A172 (cell line): ENCODE results near the gene MYO15A. TPM values are rescaled to one million over a fixed set of nuclear protein-coding genes. Genes with fewer than 3 reads are reported as not detected.
A peak's percentile ranks its signal among the peaks of the same experiment; 100 is the strongest.

Experiments
- DNase-seq: peaks from one replicate; pipeline ENCODE4 v3.0.0-alpha.2; 2015; ENCODE audit warnings: low spot score
- total RNA-seq: library from RNA; depleted of rRNA; stranded (reverse); fragments of >200 nt; shearing (Covaris generic); gene quantifications from 2 replicates; pipeline ENCODE4 v1.2.3, GENCODE V29; 2014; rRNA removed

MYO15A gene
- total RNA-seq: 0.02 and 0.09 TPM in 2 replicates

DNA sequence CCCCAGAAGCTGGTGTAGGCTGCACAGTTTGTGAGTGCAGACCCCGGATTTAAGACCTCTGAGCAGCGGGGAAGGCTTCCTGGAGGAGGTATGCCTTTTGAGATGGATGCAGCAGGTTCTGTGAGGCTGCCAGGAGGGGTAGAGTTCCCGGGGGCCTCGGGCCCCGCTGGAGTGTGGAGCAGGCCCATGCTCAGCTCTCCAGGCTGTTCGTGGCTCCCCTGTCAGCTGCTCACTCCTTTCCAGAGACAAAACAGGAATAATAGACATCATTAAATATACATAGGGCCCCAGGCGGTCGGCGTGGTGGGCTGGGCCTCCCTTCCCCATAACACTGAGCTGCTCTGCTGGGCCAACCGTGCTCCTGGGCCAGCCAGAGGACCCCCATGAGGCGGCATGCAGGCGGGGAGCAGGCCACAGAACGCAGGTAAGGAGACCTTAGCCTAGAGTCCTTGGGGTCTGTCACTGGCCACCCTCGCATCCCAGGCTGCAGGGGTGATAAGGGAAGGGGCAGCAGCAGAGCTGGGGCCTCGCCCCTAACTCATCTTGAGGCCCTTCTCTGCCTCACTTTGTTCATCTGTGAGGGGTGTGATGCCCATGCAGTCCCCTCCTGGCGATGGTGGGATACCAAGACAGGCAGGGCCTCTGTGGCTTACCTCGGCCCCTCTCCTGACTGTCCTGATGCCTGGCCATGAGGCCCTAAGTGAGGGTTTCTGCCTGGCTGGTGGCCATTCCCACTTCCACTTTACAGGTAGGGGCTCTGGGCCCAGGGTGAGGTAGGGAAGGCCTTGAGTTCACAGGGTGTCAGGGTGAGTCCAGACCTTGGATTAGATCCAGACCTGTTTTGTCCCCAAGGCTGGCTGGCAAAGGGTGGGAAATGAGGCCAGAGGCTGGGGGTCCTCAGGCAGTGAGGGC is at the start of gene MYO15A:
Gene MYO15A, plus strand, starts transcription at position 356 of the 912 bp plus-strand sequence. CDS start 10,045 bp downstream, outside the sequence.
- no peak for DNase-seq

- DNase-seq: peak; percentile 60
These were observed 49.3 kb upstream of the MYO15A start for GRCh38 chr17:18059283-18059682.

DNA sequence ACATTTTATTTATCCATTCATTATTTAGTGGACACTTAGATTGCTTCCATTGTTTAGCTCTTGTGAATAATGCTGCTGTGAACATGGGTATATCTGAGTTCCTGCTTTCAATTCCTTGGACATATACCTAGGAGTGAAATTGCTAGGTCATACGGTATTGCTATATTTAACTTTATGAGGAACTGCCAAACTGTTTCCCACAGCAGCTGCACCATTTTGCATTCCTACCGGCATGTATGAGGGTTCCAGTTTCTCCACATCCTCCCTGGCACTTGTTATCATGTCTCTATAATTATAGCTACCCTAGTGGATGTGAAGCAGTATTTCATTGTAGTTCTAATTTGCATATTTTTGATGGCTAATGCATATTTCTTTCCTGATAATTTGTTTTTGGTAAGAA is 44.5 kb upstream of the MYO15A start:
- DNase-seq: no peak

- DNase-seq: no peak
These were observed 43.0 kb upstream of the MYO15A start for GRCh38 chr17:18065546-18065945.

- DNase-seq: no peak
These were observed 41.7 kb upstream of the MYO15A start for GRCh38 chr17:18066866-18067265.

DNA sequence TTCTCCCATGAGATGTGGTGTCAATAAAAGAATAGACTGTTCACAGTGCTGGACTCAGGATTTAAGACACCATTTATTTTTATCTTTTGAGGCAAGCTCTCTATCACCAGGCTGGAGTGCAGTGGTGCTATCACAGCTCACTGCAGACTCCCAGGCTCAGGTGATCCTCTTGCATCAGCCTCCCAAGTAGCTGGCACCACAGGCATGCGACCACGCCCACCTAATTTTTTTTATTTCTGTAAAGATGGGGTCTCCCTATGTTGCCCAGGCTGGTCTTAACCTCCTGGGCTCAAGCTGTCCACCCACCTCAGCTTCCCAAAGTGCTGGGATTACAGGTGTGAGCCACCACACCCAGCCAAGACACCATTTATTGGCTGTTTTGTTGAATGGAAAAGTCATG is 39.5 kb upstream of the MYO15A start:
- no peak for DNase-seq

DNA sequence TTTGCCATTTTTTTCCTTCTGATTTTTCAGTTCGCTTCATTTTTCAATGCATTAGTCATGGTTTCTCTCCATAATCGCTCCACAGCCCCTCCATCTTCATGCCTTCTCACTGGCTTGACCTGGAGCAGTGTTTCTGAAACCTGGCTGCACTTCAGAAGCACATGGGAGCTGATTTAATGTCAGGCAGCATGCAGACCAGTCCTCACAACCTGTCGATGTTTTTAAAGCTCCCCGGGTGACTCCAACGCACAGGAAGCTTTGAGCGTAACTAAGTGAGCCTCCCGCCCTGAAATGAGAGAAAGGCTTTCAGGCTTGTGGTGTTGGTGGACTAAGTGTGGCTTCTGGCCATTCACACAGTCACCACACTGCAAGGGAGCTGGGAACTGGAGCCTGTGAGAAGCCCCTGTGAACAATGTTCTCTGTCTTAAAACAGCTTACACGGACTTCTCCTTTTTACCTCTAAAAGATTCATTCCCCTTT is 37.7 kb upstream of the MYO15A start:
- no peak for DNase-seq

DNA sequence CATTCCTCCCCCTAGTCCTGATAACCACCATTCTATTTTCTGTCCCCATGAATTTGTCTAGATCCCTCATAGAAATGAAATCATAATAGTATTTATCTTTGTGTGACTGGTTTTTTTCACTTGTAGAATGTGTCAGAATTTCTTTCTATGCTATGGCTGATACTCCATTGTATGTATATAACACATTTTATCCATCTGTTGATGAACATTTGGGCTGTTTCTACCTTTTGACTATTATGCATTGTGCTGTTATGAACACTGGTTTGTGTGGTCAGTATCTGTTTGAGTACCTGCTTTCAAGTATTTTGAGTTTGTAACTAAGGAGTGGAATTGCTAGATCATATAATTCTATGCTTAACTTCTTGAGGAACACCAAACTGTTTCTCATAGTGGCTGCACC is 36.8 kb upstream of the MYO15A start:
- no peak for DNase-seq

DNA sequence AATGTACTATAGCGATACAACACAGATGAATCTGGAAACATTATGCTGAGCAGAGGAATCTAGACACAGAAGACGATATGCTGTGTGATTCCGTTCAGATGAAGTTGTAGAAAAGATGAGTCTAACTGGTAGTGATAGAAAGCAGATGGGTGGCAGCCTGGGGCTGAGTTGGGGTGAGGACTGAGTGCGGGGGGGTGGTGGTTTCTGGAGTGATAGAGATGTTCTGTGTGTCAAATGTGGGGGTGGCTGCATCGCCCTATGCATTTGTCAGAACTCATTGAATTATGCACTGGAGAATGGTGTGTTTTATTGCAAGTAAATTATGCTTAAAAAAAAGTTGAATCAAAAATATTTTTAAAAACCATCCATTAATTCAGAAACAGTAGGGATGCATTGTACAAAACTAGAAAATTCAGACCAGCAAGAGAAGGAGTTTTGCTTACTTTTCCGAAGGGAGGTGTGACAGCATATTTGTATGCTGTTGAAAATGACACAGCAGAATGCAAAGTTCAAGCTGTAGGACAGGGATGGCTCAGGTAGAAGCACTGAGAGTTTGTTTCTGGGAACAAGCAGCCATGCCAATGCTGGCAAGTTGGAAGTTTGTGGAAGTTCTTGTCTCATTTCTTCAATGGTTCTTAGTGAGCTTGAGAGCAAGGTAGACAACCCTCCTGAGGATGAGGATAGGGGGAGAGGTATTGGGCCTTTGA is 33.8 kb upstream of the MYO15A start:
- no peak for DNase-seq

DNA sequence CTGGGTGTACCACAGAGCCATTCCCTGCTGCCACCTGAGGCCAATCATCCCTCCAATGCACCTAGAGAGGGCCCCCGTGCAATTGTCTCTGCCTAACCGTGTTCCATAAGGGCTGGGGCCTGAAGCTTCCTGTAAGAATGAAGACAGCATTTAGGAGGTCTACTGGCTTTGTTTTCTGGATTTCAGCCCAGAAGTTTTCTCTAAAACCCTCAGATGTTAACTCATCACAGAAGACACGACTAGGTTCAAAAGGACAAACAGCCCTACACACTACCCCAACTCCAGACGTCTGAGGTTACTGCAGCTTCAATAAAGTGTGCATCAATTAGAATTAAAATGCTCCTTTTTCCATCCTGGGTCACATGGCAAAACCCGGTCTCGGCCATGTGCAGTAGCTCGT is 31.6 kb upstream of the MYO15A start:
- no peak for DNase-seq

DNA sequence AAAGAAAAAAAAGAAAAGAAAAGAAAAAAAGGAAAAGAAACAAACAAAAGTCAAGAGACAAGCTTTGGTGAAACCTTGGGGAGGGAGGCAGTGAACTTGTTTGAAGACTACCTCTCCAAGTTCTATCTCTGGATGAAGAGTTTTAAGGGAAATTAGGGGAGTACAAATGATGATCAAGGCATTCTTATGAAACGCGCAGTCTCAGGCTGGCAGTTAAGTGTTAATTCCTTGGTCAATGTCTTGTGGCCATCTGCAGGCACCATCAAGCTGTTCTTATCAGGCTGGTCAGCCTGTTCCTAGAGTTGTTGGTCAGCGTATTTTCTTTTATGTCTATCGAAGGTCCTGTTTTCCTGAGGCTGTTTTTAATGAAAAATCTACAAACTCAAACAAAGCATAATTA is 29.0 kb upstream of the MYO15A start:
- no peak for DNase-seq

- DNase-seq: no peak
These were observed 24.3 kb upstream of the MYO15A start for GRCh38 chr17:18084256-18084655.

- DNase-seq: peak; percentile 83
These were observed 20.7 kb upstream of the MYO15A start, which contains the start of gene DRG2 for GRCh38 chr17:18087610-18088491. Gene DRG2, plus strand, starts transcription at chr17:18087948. Its CDS starts 76 bp downstream, at chr17:18088024.

DNA sequence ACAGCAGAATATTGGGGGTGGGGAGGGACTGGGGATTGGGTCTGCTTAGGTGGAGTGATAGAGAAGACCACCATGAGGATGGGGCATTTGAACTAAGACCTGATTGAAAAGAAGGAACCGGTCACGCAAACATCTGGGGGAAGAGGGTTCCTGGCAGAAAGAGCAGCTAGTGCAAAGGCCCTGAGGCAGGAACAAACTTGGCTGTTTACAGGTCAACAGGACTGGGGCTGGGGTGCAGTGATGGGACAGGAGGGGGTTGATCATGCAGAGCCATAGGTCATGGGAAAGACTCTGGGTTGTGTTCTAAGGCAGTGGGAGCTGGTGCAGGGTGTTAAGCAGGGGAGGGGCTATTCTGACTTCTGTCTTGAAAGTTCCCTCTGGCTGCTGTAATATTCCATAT is 18.9 kb upstream of the MYO15A start:
- no peak for DNase-seq

GRCh38 chr17:18093616-18094408 is 14.7 kb upstream of the MYO15A start:
- peak; percentile 56 for DNase-seq

DNA sequence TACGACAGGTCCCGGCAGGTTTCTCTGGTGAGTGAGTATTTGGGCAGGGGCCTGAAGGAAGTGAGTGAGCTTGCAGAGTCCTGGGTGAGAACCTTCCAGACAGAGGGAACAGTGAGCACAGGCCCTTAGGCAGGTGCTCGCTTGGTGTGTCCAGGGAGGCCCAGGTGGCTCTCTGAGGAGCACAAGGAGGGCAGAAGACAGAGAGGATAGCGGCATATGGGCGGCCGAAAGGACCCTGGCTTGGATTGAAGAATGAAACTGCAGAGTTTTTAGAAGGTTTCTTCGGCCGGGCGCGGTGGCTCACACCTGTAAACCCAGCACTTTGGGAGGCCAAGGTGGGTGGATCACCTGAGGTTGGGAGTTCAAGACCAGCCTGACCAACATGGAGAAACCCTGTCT is 14.1 kb upstream of the MYO15A start:
- no peak for DNase-seq

DNA sequence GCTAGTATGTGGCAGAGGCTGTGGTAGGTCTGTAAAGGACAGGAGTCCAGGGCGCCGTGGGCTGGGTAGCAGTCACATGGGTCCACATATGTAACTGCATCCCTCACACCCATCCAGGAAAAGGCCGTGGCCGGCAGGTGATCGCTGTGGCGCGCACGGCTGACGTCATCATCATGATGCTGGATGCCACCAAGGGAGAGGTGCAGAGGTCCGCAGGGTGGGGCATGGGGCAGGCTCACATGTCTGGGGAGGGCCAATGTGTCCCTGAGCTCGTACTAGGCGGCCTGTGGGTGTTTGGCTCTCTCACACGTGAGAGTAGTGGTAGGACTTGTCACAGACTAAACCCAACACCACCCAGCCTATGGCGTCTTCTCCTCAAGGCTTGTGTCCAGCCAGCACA is 9.0 kb upstream of the MYO15A start:
- no peak for DNase-seq

DNA sequence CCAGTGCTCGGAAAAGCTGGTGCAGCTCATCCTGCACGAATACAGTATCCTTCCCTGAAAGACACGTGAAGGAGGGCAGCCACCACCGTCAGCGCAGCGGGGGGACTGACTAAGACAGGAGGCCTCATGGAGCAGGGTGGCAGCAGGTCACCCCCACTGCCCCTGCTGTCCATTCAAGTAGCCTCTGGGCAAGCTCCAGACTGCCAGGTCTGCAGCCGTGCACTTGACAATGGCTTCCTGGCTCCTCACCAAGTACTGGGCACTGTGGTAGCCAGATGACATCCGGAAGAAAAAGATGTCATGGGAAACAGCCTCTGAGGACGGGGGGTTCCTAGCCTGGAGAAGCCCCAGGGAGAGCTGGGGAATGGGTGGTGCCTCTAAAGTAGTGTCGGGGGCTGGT is 7.9 kb upstream of the MYO15A start:
- DNase-seq: no peak

- DNase-seq: no peak
These were observed 6.7 kb upstream of the MYO15A start for GRCh38 chr17:18101828-18102227.

DNA sequence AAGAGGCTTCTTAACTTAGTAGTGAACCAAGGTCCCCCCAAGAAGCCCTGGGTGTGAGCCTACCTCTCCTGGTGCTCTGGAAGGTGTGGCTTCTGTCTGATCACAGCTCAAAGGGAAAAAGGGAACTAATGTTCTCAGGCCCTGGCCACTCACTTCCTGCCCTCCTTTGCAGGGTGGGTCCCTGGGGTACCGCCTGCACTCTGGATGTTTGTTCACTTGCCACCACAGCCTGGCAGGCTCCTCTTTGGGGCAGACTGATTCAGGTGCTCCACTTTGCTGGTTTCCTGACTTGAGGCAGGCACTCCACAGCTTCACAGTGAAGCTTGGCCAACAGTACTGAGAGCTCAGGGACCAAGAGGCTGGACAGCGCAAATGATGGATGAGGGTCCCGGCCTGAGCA is 5.9 kb upstream of the MYO15A start:
- DNase-seq: no peak

- DNase-seq: no peak
These were observed 3.5 kb upstream of the MYO15A start for GRCh38 chr17:18105027-18105426.
